Large intestine (tissue), 3 donors: ENCODE measurements around the gene SIK3. TPM values are rescaled to one million over a fixed set of nuclear protein-coding genes. Genes with fewer than 3 reads are reported as not detected.
A peak's percentile ranks its signal among the peaks of the same experiment; 100 is the strongest.

Source experiments
- DNase-seq, 2 donors: peaks; one replicate each; pipeline versions ENCODE4 v3.0.0 to v3.0.0-alpha.2; 2013
- H3K27ac ChIP-seq: one replicate; pipeline ENCODE4 v1.5.1; 2013; ENCODE audit warnings: low read length
- H3K27me3 ChIP-seq: 2 replicates; pipeline ENCODE4 v1.6.1; 2013; ENCODE audit warnings: low read length; ENCODE audit not compliant: control insufficient read depth, insufficient read depth
- H3K36me3 ChIP-seq: 2 replicates; pipeline ENCODE4 v1.6.1; 2013; ENCODE audit warnings: low read length; ENCODE audit not compliant: control insufficient read depth, insufficient read depth
- H3K4me1 ChIP-seq: one replicate; pipeline ENCODE4 v1.6.1; 2013; ENCODE audit warnings: low read length; ENCODE audit not compliant: control insufficient read depth, insufficient read depth
- H3K4me3 ChIP-seq: one replicate; pipeline ENCODE4 v1.5.1; 2013; ENCODE audit warnings: low read length
- H3K9me3 ChIP-seq: one replicate; pipeline ENCODE4 v1.6.1; 2013; ENCODE audit warnings: mild to moderate bottlenecking, low read depth, low read length, moderate library complexity; ENCODE audit not compliant: control insufficient read depth
- WGBS: methylation state at CpG from one replicate; pipeline ENCODE4 v1.1.5; 2013; ENCODE audit warnings: low lambda C conversion rate; ENCODE audit not compliant: insufficient coverage; 5-methylcytosine and 5-hydroxymethylcytosine counted together
- polyA plus RNA-seq: library from polyadenylated mRNA; unstranded; fragments of 120-200 nt; gene quantifications from one replicate; pipeline ENCODE4 v1.2.1, GENCODE V29; 2013

The SIK3 gene
- polyA plus RNA-seq, 1 donor = 34.6 TPM

- peak in 1 of 2 donors; percentile 25 for DNase-seq
- Histone ChIP-seq H3K9me3 (no peaks in the 10 kb centered on the region), H3K4me3 (no peak overlapping the region), H3K27ac (peak overlapping the region; percentile 36), H3K36me3 (no peaks in the 10 kb centered on the region), H3K4me1 (peaks cover 17% of the 10 kb centered on the region), H3K27me3 (no peaks in the 10 kb centered on the region)
- 35% methylated on average over 2 of the region's 3 CpGs for WGBS
Measured at GRCh38 chr11:117076941-117077691, 21.1 kb downstream of the SIK3 start.

GRCh38 chr11:117075186-117075585 is 23.0 kb downstream of the SIK3 start:
- peaks cover 20% of the 10 kb centered on the region for H3K4me1 ChIP-seq

GRCh38 chr11:117074119-117074518 is 24.1 kb downstream of the SIK3 start:
- no peak for DNase-seq
- Histone ChIP-seq H3K9me3 (no peaks in the 10 kb centered on the region), H3K4me3 (no peak overlapping the region), H3K36me3 (no peaks in the 10 kb centered on the region), H3K27ac (no peak overlapping the region), H3K27me3 (no peaks in the 10 kb centered on the region), H3K4me1 (peaks cover 20% of the 10 kb centered on the region)

More at GRCh38 chr11:117075186-117075585, 23.0 kb downstream of the SIK3 start:
- 83% methylated on average over 1 of the region's 1 CpG for WGBS
- no peaks in the 10 kb centered on the region for H3K27me3 ChIP-seq
- H3K4me3 ChIP-seq = no peak overlapping the region
- no peak overlapping the region for H3K27ac ChIP-seq
- no peaks in the 10 kb centered on the region for H3K36me3 ChIP-seq
- DNase-seq = no peak
- no peaks in the 10 kb centered on the region for H3K9me3 ChIP-seq

- Histone ChIP-seq H3K9me3 (no peaks in the 10 kb centered on the region), H3K4me1 (peaks cover 20% of the 10 kb centered on the region)
- no peak for DNase-seq
Measured at GRCh38 chr11:117073539-117073938, 24.7 kb downstream of the SIK3 start.

GRCh38 chr11:117072517-117073461 is 25.4 kb downstream of the SIK3 start:
- peak; percentile 45 to 54 for DNase-seq
- peaks cover 18% of the 10 kb centered on the region for H3K4me1 ChIP-seq
- WGBS = 93% methylated on average over 3 of the region's 5 CpGs
- no peaks in the 10 kb centered on the region for H3K27me3 ChIP-seq
- H3K4me3 ChIP-seq = no peak overlapping the region
- no peaks in the 10 kb centered on the region for H3K36me3 ChIP-seq
- no peaks in the 10 kb centered on the region for H3K9me3 ChIP-seq
- peak overlapping the region; percentile 1 for H3K27ac ChIP-seq

More at GRCh38 chr11:117073539-117073938, 24.7 kb downstream of the SIK3 start:
- 83% methylated on average over 1 of the region's 2 CpGs for WGBS
- Histone ChIP-seq H3K27me3 (no peaks in the 10 kb centered on the region), H3K4me3 (no peak overlapping the region), H3K27ac (no peak overlapping the region), H3K36me3 (no peaks in the 10 kb centered on the region)

- Histone ChIP-seq H3K27ac (peak overlapping the region; percentile 16), H3K27me3 (no peaks in the 10 kb centered on the region), H3K9me3 (no peaks in the 10 kb centered on the region), H3K4me1 (peaks cover 10% of the 10 kb centered on the region), H3K4me3 (no peak overlapping the region), H3K36me3 (no peaks in the 10 kb centered on the region)
- WGBS = 11% methylated on average over 1 of the region's 3 CpGs
- peak in 1 of 2 donors; percentile 62 for DNase-seq
Measured at GRCh38 chr11:117071344-117071787, 26.9 kb downstream of the SIK3 start.

GRCh38 chr11:117070016-117070415 is 28.2 kb downstream of the SIK3 start:
- Histone ChIP-seq H3K4me1 (peaks cover 10% of the 10 kb centered on the region), H3K9me3 (no peaks in the 10 kb centered on the region), H3K4me3 (no peak overlapping the region), H3K36me3 (no peaks in the 10 kb centered on the region), H3K27ac (no peak overlapping the region), H3K27me3 (no peaks in the 10 kb centered on the region)
- no CpG with 5 or more reads among the region's 1 CpG for WGBS
- DNase-seq = no peak

- H3K4me3 ChIP-seq = no peak overlapping the region
- no peaks in the 10 kb centered on the region for H3K36me3 ChIP-seq
- DNase-seq = no peak
- no peaks in the 10 kb centered on the region for H3K27me3 ChIP-seq
- peaks cover 10% of the 10 kb centered on the region for H3K4me1 ChIP-seq
- no CpG with 5 or more reads among the region's 6 CpGs for WGBS
- H3K9me3 ChIP-seq = no peaks in the 10 kb centered on the region
- no peak overlapping the region for H3K27ac ChIP-seq
Measured at GRCh38 chr11:117068303-117068860, 29.8 kb downstream of the SIK3 start.

GRCh38 chr11:117066959-117067358 is 31.3 kb downstream of the SIK3 start:
- no peak for DNase-seq
- H3K4me3 ChIP-seq = no peak overlapping the region
- peaks cover 4% of the 10 kb centered on the region for H3K4me1 ChIP-seq
- no peak overlapping the region for H3K27ac ChIP-seq
- H3K27me3 ChIP-seq = no peaks in the 10 kb centered on the region
- 50% methylated on average over 1 of the region's 2 CpGs for WGBS
- no peaks in the 10 kb centered on the region for H3K9me3 ChIP-seq
- H3K36me3 ChIP-seq = no peaks in the 10 kb centered on the region

GRCh38 chr11:117064275-117064674 is 34.0 kb downstream of the SIK3 start:
- H3K9me3 ChIP-seq = no peaks in the 10 kb centered on the region
- peaks cover 4% of the 10 kb centered on the region for H3K4me1 ChIP-seq
- no CpG with 5 or more reads among the region's 1 CpG for WGBS
- H3K36me3 ChIP-seq = no peaks in the 10 kb centered on the region
- no peak overlapping the region for H3K27ac ChIP-seq
- H3K27me3 ChIP-seq = no peaks in the 10 kb centered on the region
- no peak for DNase-seq
- H3K4me3 ChIP-seq = no peak overlapping the region
